CD4-positive, alpha-beta T cell (primary cell): Measurements from ENCODE around the gene NNT. TPM values are rescaled to one million over a fixed set of nuclear protein-coding genes. Genes with fewer than 3 reads are reported as not detected.

Source experiments
- total RNA-seq, 174 experiments: library from RNA in 2 of 174; stranded (reverse) in 2 of 174; gene quantifications; one replicate each; pipeline ENCODE4 v1.2.3 and lab custom pipeline; 2021 to 2026

Gene NNT
- total RNA-seq, 2 experiments from 2014 or later = 22.3 to 23.5 TPM

Other genes starting within 250 kb of the NNT start
- gene CCL28, start 190.8 kb upstream of the NNT start, total RNA-seq = 10 to 100 TPM; 20.6 to 20.9 TPM
- gene TMEM267, start 119.3 kb upstream of the NNT start, total RNA-seq = 1 to 10 TPM; 7.1 to 9.6 TPM
- gene C5orf34, start 88.0 kb upstream of the NNT start, total RNA-seq = 1 to 10 TPM in 1 of 2 experiments, under 1 TPM in 1; 0.88 to 1.2 TPM
- 10 to 100 TPM; 33.9 to 35.1 TPM for gene PAIP1, start 46.1 kb upstream of the NNT start, total RNA-seq